Brain microvascular endothelial cell (primary cell): ENCODE data around the gene GRIK1.

Source experiments
- DNase-seq: peaks from one replicate; pipeline ENCODE4 v3.0.0-alpha.2; 2020
- H3K27ac ChIP-seq: fragments of 250-450 bp; sonication (Bioruptor Pico); 2 replicates; pipeline ENCODE4 v1.5.1; 2020; ENCODE audit warnings: mild to moderate bottlenecking, moderate library complexity
- H3K27me3 ChIP-seq: fragments of 250-450 bp; sonication (Bioruptor Pico); replicated peaks from 2 replicates; pipeline ENCODE4 v1.5.1; 2020; ENCODE audit warnings: mild to moderate bottlenecking
- H3K36me3 ChIP-seq: fragments of 250-450 bp; sonication (Bioruptor Pico); replicated peaks from 2 replicates; pipeline ENCODE4 v1.5.1; 2020; ENCODE audit warnings: mild to moderate bottlenecking
- H3K4me3 ChIP-seq: 2 replicates; pipeline ENCODE4 v1.5.1; 2011; ENCODE audit warnings: low read depth, mild to moderate bottlenecking, control low read depth, low read length, moderate library complexity
- in situ Hi-C: cut with HindIII; loops from 2 replicates; pipeline ENCODE4 v1.10.0; 2017; ENCODE audit warnings: low sequenced_read_pairs, low pct_ligation_motif_present
- TF ChIP-seq, protein P1 (sequence below): IDR thresholded peaks from 2 replicates; pipeline ENCODE4 v1.5.1; 2011; ENCODE audit warnings: low read depth, mild to moderate bottlenecking, moderate library complexity, low read length, control low read depth, inconsistent platforms; ENCODE audit errors: missing control alignments

Gene GRIK1

DNA sequence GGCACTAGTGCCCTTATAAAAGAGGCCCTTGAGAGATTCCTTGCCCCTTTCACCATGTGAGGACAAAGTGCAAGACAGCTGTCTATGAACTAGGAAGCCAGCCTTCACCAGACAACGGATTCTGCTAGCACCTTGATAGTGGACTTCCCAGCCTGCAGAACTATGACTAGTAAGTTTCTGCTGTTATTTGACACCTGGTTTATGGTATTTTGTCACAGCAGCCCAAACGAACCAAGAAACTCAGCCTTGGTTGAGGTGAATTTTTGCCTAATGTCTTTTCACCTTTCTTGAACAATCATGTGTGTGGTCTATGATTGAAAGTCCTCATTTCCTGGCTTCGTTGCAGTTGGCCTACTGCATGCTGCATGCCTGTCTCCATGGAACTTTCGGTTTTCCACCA is 302.2 kb downstream of the GRIK1 start:
- in situ Hi-C loops: no loop called here
- no peak for DNase-seq
- Histone ChIP-seq H3K36me3 (no peaks in the 10 kb centered on the region), H3K27ac (no peak overlapping the region), H3K27me3 (no peaks in the 10 kb centered on the region), H3K4me3 (no peak overlapping the region)
- TF ChIP-seq, protein P1, sequence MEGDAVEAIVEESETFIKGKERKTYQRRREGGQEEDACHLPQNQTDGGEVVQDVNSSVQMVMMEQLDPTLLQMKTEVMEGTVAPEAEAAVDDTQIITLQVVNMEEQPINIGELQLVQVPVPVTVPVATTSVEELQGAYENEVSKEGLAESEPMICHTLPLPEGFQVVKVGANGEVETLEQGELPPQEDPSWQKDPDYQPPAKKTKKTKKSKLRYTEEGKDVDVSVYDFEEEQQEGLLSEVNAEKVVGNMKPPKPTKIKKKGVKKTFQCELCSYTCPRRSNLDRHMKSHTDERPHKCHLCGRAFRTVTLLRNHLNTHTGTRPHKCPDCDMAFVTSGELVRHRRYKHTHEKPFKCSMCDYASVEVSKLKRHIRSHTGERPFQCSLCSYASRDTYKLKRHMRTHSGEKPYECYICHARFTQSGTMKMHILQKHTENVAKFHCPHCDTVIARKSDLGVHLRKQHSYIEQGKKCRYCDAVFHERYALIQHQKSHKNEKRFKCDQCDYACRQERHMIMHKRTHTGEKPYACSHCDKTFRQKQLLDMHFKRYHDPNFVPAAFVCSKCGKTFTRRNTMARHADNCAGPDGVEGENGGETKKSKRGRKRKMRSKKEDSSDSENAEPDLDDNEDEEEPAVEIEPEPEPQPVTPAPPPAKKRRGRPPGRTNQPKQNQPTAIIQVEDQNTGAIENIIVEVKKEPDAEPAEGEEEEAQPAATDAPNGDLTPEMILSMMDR: no peak

DNA sequence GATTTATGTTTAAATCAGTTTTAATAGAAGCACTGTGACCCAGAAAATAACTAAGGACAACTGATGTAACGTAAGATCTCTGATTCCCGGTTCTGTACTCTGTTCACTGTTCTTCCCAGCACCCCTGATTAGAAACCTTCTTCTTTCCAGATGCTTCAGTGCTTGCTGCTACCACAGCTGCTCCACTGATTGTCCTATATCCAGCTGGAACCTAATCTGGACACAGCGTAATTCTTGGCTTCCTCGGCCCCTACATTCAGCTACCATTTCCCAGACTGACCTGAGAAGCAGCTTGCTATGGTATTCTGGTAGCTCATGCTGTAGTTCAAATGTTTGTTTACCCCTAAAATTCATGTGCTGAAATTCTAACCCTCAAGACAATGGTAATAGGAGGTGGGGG is 302.7 kb downstream of the GRIK1 start:
- in situ Hi-C loops: no loop called here
- Histone ChIP-seq H3K36me3 (no peaks in the 10 kb centered on the region), H3K27me3 (no peaks in the 10 kb centered on the region), H3K4me3 (no peak overlapping the region), H3K27ac (no peak overlapping the region)
- DNase-seq: no peak
- TF ChIP-seq, protein P1: no peak

DNA sequence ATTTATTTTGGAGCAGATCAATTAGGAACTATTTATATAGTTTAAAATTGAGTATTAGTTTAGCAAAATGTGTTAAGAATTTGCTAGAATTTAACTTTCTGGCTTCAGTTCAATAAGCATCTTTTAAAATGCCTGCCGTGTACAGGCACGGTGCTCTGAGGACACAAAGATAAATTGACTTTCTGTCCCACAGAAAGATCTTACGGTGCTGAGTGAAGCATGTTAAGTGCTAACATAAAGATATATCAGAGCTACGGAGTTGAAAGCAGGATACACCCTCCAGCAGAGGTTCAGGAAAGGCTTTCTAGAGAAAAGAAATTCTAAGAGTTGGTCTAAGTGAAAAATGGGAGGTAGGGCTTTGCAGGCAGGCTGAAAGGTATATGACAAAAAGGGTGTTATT is 305.4 kb downstream of the GRIK1 start:
- H3K27ac ChIP-seq: no peak overlapping the region
- no peaks in the 10 kb centered on the region for H3K27me3 ChIP-seq
- H3K36me3 ChIP-seq: no peaks in the 10 kb centered on the region
- H3K4me3 ChIP-seq: no peak overlapping the region
- DNase-seq: no peak
- TF ChIP-seq, protein P1: no peak
- in situ Hi-C loops: no loop called here

DNA sequence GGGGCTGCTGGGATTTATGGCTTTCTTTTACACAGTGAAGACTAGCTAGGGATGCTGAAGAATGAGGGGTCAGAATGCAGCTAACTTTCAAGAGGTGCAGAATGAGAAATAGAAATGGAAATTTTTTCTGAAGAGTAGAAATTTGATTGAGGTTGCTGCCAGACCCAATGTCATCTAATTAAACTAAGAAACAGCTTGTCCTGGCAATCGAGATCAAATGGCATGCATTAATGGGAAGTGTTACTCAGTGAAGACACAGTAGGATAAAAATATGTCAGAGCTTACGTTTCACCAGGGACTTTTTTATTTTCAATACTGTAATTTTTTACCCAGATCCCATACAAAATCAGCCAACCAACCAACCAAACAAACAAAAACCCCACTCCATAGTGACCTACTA is 306.0 kb downstream of the GRIK1 start:
- in situ Hi-C loops: no loop called here
- TF ChIP-seq, protein P1: no peak
- H3K27me3 ChIP-seq: no peaks in the 10 kb centered on the region
- no peaks in the 10 kb centered on the region for H3K36me3 ChIP-seq
- no peak overlapping the region for H3K4me3 ChIP-seq
- DNase-seq: no peak
- H3K27ac ChIP-seq: no peak overlapping the region

DNA sequence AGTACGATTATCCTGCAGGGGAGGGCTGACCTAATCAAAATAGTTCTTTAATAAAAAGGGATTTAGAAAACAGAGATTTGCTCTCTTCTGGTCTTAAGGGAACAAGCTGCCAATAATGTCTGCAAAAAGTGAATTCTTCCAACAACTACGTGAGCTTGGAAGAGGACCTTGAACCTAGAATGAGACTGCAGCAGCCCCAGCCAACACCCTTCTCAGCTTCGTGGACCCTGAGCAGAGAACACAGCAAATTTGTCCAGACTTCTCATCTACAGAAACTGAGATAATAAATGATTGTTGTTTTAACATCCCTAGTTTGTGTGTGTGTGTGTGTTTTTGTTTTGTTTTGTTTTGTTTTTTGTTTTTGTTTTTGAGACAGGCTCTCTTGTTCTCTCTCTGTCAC is 309.4 kb downstream of the GRIK1 start:
- Histone ChIP-seq H3K36me3 (no peaks in the 10 kb centered on the region), H3K4me3 (no peak overlapping the region), H3K27me3 (no peaks in the 10 kb centered on the region), H3K27ac (no peak overlapping the region)
- DNase-seq: no peak
- in situ Hi-C loops: no loop called here
- TF ChIP-seq, protein P1: no peak

DNA sequence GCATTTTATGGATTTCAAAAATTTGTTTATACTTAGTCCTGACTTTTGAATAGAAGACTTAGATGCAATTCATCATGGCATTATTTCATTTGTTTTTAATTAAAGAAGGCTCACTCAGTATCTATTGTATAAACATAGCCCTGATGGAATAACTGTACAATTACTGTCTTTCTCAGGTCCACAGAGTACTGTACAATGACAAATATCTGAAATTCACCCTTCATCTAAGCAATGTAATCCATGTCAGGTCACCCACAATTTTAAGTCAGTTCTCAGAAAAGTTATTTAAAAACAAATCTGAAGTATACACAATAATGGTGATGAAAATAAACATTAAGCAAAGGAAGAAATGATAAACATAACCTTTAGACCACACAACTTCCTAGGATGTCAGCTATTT is 311.9 kb downstream of the GRIK1 start:
- TF ChIP-seq, protein P1: no peak

More for the DNA sequence above, 311.9 kb downstream of the GRIK1 start:
- in situ Hi-C loops: no loop called here
- no peaks in the 10 kb centered on the region for H3K36me3 ChIP-seq
- no peak for DNase-seq
- no peak overlapping the region for H3K27ac ChIP-seq
- no peaks in the 10 kb centered on the region for H3K27me3 ChIP-seq
- H3K4me3 ChIP-seq: no peak overlapping the region
